Measurements from ENCODE around the gene AKR1E2. TPM values are rescaled to one million over a fixed set of nuclear protein-coding genes. Genes with fewer than 3 reads are reported as not detected.
"Not testable (repeated sequence)": the region's sequence is repeated elsewhere in the genome, so short reads cannot be mapped to it uniquely, and the experiment has no call there.

The AKR1E2 gene
- total and polyA plus RNA-seq, 2 of the 8 experiments (the other 6 are each of a cell fraction or from before 2014, with no cell fraction given) = 2.6 to 3.5 TPM

- no peak for TF ChIP-seq PHF8 (conservative IDR thresholded peaks at IDR 0.05; ENCODE audit: low read depth, low read length)
- TF ChIP-seq TEAD4 (IDR thresholded peaks at IDR 0.05; ENCODE audit: low read depth, low read length) = no peak
- TF ChIP-seq CBX5 (IDR thresholded peaks at IDR 0.05; ENCODE audit: low read depth, low read length) = no peak
These were observed 12.5 kb upstream of the AKR1E2 start (continued) for GRCh38 chr10:4813496-4813895.

- not testable (repeated sequence) for H4K20me1 ChIP-seq (replicated peaks in 1 of 2; ENCODE audit: control insufficient read depth in 1 of 2, insufficient read depth in 2 of 2, low read length in 2 of 2); H3K36me3 ChIP-seq (ENCODE audit: control insufficient read depth in 2 of 4, insufficient read depth in 4 of 4, low read length in 3 of 4); H3K14ac ChIP-seq (ENCODE audit: insufficient read length); H2BK20ac ChIP-seq (ENCODE audit: low read length); H2BK120ac ChIP-seq (replicated peaks; ENCODE audit: low read depth, low read length); H2AFZ ChIP-seq (ENCODE audit: low read length); H3K4me2 ChIP-seq (ENCODE audit: insufficient read depth in 1 of 2, low read depth in 2 of 2, low read length in 2 of 2); H3K4me3 ChIP-seq (ENCODE audit: extremely low read depth in 1 of 4, insufficient read depth in 2 of 4, low read depth in 3 of 4, low read length in 4 of 4); H3K56ac ChIP-seq (replicated peaks; ENCODE audit: insufficient read length, low read depth, low read length); H3K4me1 ChIP-seq (replicated peaks in 1 of 4; ENCODE audit: control insufficient read depth in 3 of 4, insufficient read depth in 4 of 4, low read length in 3 of 4); H3K9ac ChIP-seq (replicated peaks in 1 of 4; ENCODE audit: extremely low read depth in 1 of 4, low read depth in 3 of 4, low read length in 3 of 4); H4K91ac ChIP-seq (replicated peaks; ENCODE audit: insufficient read length, low read length); DNase-seq (ENCODE audit: low read depth in 1 of 2, low spot score in 2 of 2); H4K8ac ChIP-seq (ENCODE audit: extremely low read depth, insufficient read depth, low read length); FAIRE-seq; H3K27ac ChIP-seq (ENCODE audit: low read depth, low read length); H3K23ac ChIP-seq (ENCODE audit: insufficient read length); H3K4ac ChIP-seq (replicated peaks; ENCODE audit: insufficient read length, low read depth, low read length); H3K23me2 ChIP-seq (ENCODE audit: low read depth, low read length); H3K79me1 ChIP-seq (ENCODE audit: low read depth, low read length); H4K5ac ChIP-seq (ENCODE audit: insufficient read length, low read depth, low read length); H2BK5ac ChIP-seq (ENCODE audit: low read depth, low read length); H3K79me2 ChIP-seq (ENCODE audit: control insufficient read depth in 1 of 2, insufficient read depth in 2 of 2, low read length in 2 of 2); H2AK5ac ChIP-seq (ENCODE audit: low read depth, low read length); H2BK15ac ChIP-seq (ENCODE audit: low read length); H3K18ac ChIP-seq (ENCODE audit: extremely low read depth, low read length); H3K27me3 ChIP-seq (replicated peaks in 1 of 4; ENCODE audit: control insufficient read depth in 3 of 4, extremely low read depth in 1 of 4, insufficient read depth in 3 of 4, low read length in 3 of 4); H2BK12ac ChIP-seq (ENCODE audit: low read depth, low read length); H3K9me3 ChIP-seq (ENCODE audit: insufficient read depth in 2 of 2, low read depth in 1 of 2, low read length in 1 of 2)
- ChIA-PET POLR2A (ENCODE audit: partially characterized antibody) (interaction anchor here (1.2 kb wide), 1 partner anchor 616 kb away, joined by 3 read pairs; no protein-coding TSS in a partner anchor), CTCF (ENCODE audit: partially characterized antibody) (interaction anchor here (0.6 to 2.7 kb wide), 15 partner anchors 9 to 686 kb away, joined by 3 to 22 read pairs (median 4); partner anchors contain the start of gene AKR1E2)
- 39% methylated on average over 2 of the region's 11 CpGs; no CpG with 5 or more reads in 1 of the 2 experiments for WGBS, 2 experiments (ENCODE audit: extremely low coverage in 1 of 2, insufficient coverage in 1 of 2, insufficient read length in 1 of 2, insufficient replicate concordance in 2 of 2, low coverage in 1 of 2, low lambda C conversion rate in 2 of 2, missing lambda C conversion rate in 1 of 2)
These were observed 10.3 kb upstream of the AKR1E2 start for GRCh38 chr10:4815646-4816180.
